ENCODE measurements around the gene NF2. TPM values are rescaled to one million over a fixed set of nuclear protein-coding genes. Genes with fewer than 3 reads are reported as not detected.

The NF2 gene
- total RNA-seq, 4 donors from 2014 or later: 14.6 to 60.1 (median 34.7) TPM

DNA sequence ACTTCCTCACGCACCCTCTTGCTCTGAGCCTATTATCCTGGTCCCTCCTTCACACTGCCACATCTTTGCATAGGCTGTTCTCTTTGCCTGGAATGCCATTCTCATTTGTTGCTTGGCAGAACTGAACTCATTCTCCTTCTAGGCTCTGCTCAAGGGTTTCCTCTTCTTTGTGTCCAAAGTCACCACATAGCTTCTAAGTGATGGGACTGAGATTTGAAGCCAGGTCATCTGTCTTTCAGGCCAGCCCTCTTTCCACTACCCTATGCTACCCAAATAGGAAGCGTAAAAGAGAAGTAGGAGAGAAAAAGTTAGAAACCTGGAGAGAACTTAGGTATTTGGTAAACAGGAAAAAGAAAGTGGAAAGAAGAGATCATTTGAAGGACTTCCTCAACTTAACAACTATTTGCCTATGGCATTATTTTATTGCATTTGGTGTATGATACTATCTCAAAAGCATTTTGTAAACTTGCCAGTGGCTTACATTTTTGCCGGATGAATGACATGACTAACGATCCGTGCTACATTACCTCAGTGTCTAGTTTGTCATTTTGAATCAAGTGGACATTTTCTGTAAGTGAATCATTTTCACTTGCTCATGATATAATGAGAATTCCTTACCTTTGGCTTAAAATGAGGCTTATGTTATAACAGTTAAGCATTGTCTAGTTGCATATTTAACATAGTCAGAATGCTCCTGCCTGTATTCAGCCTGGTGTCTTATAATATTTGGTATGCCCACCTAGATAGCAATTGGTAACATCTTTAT lies 18.5 kb downstream of the NF2 start:
- Histone ChIP-seq H3K36me3 (no peaks in the 10 kb centered on the region), H3K27ac (peak overlapping the region; percentile 53 to 64 (median 60)), H3K4me3 (no peak overlapping the region), H3K4me1 (peaks cover 18 to 68% (median 27%) of the 10 kb centered on the region in 4 donors), H3K27me3 (no peaks in the 10 kb centered on the region), H3K9me3 (no peaks in the 10 kb centered on the region)
- no peak for DNase-seq
- WGBS, 2 donors (ENCODE audit: low coverage in 1 of 2): 34 to 38% methylated on average over 5 of the region's 5 CpGs
- intact Hi-C loops (cut with DNase I; ENCODE audit: low total_unique reads) (no loop called here), in situ Hi-C loops (cut with MboI; ENCODE audit: low pct_ligation_motif_present in 1 of 4, low pct_unique_long_range_greater_than_20kb in 1 of 4, low sequenced_read_pairs in 3 of 4) (no loop called here)
- TF ChIP-seq EP300 (IDR thresholded peaks at IDR 0.05; ENCODE audit: low read depth) (no peak), POLR2AphosphoS5 (IDR thresholded peaks at IDR 0.05) (peak; percentile 19 to 54 (median 53))

DNA sequence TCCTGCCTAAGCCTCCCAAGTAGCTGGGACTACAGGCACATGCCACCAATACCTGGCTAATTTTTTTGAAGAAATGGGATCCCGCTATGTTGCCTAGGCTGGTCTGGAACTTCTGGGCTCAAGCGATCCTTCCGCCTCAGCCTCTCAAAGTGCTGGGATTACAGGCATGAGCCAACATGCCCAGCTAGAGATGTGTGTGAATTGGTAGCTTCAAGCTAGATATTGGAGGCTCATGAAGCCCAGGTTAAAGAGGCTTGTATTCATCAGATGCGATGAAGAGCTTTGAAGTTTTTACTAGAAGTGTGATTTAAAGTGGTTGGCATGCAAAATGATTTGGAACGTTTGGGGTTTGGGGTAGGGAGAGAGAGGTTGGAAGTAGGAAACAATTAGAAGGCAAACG lies 19.6 kb downstream of the NF2 start:
- Histone ChIP-seq H3K27ac (peak overlapping the region in 3 of 4 donors; percentile 24 to 62 (median 40)), H3K4me3 (no peak overlapping the region), H3K27me3 (no peaks in the 10 kb centered on the region), H3K4me1 (peaks cover 15 to 62% (median 25%) of the 10 kb centered on the region in 4 donors), H3K9me3 (no peaks in the 10 kb centered on the region), H3K36me3 (no peaks in the 10 kb centered on the region)
- in situ Hi-C loops (cut with MboI; ENCODE audit: low pct_ligation_motif_present in 1 of 4, low pct_unique_long_range_greater_than_20kb in 1 of 4, low sequenced_read_pairs in 3 of 4) (no loop called here), intact Hi-C loops (cut with DNase I; ENCODE audit: low total_unique reads) (no loop called here)
- no peak for TF ChIP-seq POLR2AphosphoS5 (IDR thresholded peaks at IDR 0.05)
- WGBS, 2 donors (ENCODE audit: low coverage in 1 of 2): 82 to 85% methylated on average over 4 to 6 of the region's 6 CpGs
- no peak for DNase-seq

DNA sequence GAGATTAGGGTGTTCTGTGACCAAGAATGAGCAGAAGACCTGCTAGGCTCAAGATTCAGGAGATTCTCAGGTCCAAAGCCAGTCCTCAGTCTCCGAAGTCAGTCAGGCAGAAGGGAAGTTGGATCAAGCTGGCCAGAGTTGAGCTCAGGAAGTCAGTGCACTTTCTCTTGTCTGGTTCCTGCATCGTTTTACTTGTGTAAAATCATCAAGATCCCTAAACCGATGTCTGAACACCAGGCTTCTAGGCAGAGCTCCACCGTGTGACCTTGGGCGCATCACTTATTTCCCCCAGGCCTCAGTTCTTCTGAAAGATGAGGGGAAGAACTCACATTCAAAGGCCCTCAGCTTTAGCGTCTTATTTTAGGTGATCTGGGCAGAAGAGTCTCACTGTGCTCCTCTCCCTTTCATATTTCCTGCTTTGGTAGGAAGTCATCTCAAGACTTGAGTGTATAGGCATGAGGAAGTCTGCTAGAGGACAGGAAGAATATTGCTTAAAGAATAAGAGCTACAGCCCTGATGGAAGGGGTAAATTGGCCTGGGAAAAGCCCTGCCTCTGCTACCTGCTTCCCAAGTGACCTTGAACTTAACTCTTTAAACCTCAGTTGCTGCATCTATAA lies 20.2 kb downstream of the NF2 start:
- 76% methylated on average over 6 of the region's 6 CpGs; no CpG with 5 or more reads in 1 of the 2 donors for WGBS, 2 donors (ENCODE audit: low coverage in 1 of 2)
- H3K4me3 ChIP-seq: no peak overlapping the region
- TF ChIP-seq POLR2A (IDR thresholded peaks at IDR 0.05): no peak
- intact Hi-C loops (cut with DNase I; ENCODE audit: low total_unique reads) (no loop called here), in situ Hi-C loops (cut with MboI; ENCODE audit: low pct_ligation_motif_present in 1 of 4, low pct_unique_long_range_greater_than_20kb in 1 of 4, low sequenced_read_pairs in 3 of 4) (no loop called here)
- H3K9me3 ChIP-seq: no peaks in the 10 kb centered on the region
- no peak for DNase-seq
- no peaks in the 10 kb centered on the region for H3K36me3 ChIP-seq
- H3K4me1 ChIP-seq: peaks cover 12 to 56% (median 24%) of the 10 kb centered on the region in 4 donors
- peak overlapping the region in 3 of 4 donors; percentile 24 to 62 (median 40) for H3K27ac ChIP-seq
- no peaks in the 10 kb centered on the region for H3K27me3 ChIP-seq

DNA sequence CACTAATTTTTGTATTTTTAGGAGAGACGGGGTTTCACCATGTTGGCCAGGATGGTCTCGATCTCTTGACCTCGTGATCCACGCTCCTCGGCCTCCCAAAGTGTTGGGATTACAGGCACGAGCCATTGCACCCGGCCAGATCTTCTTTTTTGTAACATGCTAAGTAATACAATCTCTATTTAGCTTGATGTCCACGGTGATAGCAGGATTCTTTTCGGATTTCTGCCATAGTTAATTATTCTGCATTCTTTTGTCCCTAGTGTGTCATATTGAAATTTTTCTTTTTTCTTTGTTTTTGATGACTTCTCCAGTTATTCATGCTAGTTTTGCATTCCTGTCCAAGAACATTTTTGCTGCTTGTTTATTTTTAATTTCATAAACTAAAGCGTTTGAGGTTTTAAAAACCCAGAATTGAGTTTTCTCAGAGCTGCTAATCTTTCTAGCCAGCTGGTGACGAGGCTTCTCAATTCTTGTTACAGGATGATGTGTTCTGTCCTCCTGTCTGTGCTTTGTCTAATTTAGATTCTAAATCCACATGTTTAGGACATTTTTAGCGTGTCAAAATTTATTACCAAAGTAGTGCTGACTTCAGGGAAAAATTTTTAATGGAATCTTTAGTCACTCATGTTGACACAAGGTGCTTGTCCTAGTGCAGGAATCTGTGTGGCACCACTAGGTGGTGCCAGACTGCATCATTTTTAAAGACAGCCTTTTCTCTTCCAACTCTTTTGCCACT lies 21.8 kb downstream of the NF2 start:
- in situ Hi-C loops (cut with MboI; ENCODE audit: low pct_ligation_motif_present in 1 of 4, low pct_unique_long_range_greater_than_20kb in 1 of 4, low sequenced_read_pairs in 3 of 4) (loop anchor here in 2 of 4 donors (25.0 kb wide), 1 partner anchor 387 kb away; no protein-coding TSS in a partner anchor), intact Hi-C loops (cut with DNase I; ENCODE audit: low total_unique reads) (no loop called here)
- Histone ChIP-seq H3K36me3 (no peaks in the 10 kb centered on the region), H3K4me1 (peaks cover 12 to 55% (median 24%) of the 10 kb centered on the region in 4 donors), H3K9me3 (no peaks in the 10 kb centered on the region), H3K4me3 (no peak overlapping the region), H3K27me3 (no peaks in the 10 kb centered on the region), H3K27ac (peak overlapping the region; percentile 24 to 62 (median 46))
- TF ChIP-seq POLR2A (IDR thresholded peaks at IDR 0.05) (no peak), POLR2AphosphoS5 (IDR thresholded peaks at IDR 0.05) (peak; percentile 40 to 62 (median 61)), EP300 (IDR thresholded peaks at IDR 0.05; ENCODE audit: low read depth) (no peak)
- TF ChIP-seq, protein P1, sequence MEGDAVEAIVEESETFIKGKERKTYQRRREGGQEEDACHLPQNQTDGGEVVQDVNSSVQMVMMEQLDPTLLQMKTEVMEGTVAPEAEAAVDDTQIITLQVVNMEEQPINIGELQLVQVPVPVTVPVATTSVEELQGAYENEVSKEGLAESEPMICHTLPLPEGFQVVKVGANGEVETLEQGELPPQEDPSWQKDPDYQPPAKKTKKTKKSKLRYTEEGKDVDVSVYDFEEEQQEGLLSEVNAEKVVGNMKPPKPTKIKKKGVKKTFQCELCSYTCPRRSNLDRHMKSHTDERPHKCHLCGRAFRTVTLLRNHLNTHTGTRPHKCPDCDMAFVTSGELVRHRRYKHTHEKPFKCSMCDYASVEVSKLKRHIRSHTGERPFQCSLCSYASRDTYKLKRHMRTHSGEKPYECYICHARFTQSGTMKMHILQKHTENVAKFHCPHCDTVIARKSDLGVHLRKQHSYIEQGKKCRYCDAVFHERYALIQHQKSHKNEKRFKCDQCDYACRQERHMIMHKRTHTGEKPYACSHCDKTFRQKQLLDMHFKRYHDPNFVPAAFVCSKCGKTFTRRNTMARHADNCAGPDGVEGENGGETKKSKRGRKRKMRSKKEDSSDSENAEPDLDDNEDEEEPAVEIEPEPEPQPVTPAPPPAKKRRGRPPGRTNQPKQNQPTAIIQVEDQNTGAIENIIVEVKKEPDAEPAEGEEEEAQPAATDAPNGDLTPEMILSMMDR (IDR thresholded peaks at IDR 0.05): peak; percentile 68 to 91 (median 81)
- peak; percentile 34 for DNase-seq
- 60 to 69% methylated on average over 10 to 12 of the region's 12 CpGs for WGBS, 2 donors (ENCODE audit: low coverage in 1 of 2)

GRCh38 chr22:29626497-29627195 lies 23.2 kb downstream of the NF2 start:
- H3K27ac ChIP-seq: peak overlapping the region in 1 of 4 donors; percentile 62
- 87 to 89% methylated on average over 3 of the region's 3 CpGs for WGBS, 2 donors (ENCODE audit: low coverage in 1 of 2)
- no peaks in the 10 kb centered on the region for H3K9me3 ChIP-seq
- no peaks in the 10 kb centered on the region for H3K36me3 ChIP-seq
- peaks cover 12 to 55% (median 23%) of the 10 kb centered on the region in 4 donors for H3K4me1 ChIP-seq
- no peaks in the 10 kb centered on the region for H3K27me3 ChIP-seq
- H3K4me3 ChIP-seq: no peak overlapping the region
- intact Hi-C loops (cut with DNase I; ENCODE audit: low total_unique reads) (no loop called here), in situ Hi-C loops (cut with MboI; ENCODE audit: low pct_ligation_motif_present in 1 of 4, low pct_unique_long_range_greater_than_20kb in 1 of 4, low sequenced_read_pairs in 3 of 4) (loop anchor here in 2 of 4 donors (25.0 kb wide), 1 partner anchor 386 kb away; no protein-coding TSS in a partner anchor)
- TF ChIP-seq, protein P1 (IDR thresholded peaks at IDR 0.05): no peak
- TF ChIP-seq POLR2AphosphoS5 (IDR thresholded peaks at IDR 0.05): no peak
- no peak for TF ChIP-seq EP300 (IDR thresholded peaks at IDR 0.05; ENCODE audit: low read depth)
- TF ChIP-seq POLR2A (IDR thresholded peaks at IDR 0.05): no peak
- no peak for DNase-seq

Measured in transverse colon (tissue), 4 donors.